SU-DHL-6 (cell line): ENCODE measurements around the gene MEA1.

Experiments
- H2AFZ ChIP-seq: fragments of 200-600 bp; sonication (generic); 2 replicates; pipeline ENCODE4 v1.6.1; 2014; ENCODE audit warnings: low read depth, mild to moderate bottlenecking, moderate library complexity, mixed read lengths, antibody characterized with exemption, low read length; ENCODE audit not compliant: severe bottlenecking
- H3F3A ChIP-seq: fragments of 200-600 bp; shearing (Covaris generic); 2 replicates; pipeline ENCODE4 v1.6.0; 2016; ENCODE audit warnings: antibody characterized with exemption, mild to moderate bottlenecking; ENCODE audit not compliant: insufficient read depth
- H3K27ac ChIP-seq: fragments of 200-600 bp; sonication (generic); 2 replicates; pipeline ENCODE4 v1.5.1; 2016; ENCODE audit warnings: low read depth, mild to moderate bottlenecking, low read length, moderate library complexity, mixed read lengths
- H3K27me3 ChIP-seq: fragments of 200-600 bp; sonication (generic), shearing (Covaris generic); 2 replicates; pipeline ENCODE4 v1.6.0; 2014; ENCODE audit warnings: mild to moderate bottlenecking, low read length
- H3K36me3 ChIP-seq: fragments of 200-600 bp; sonication (generic); 2 replicates; pipeline ENCODE4 v1.6.1; 2014; ENCODE audit warnings: mild to moderate bottlenecking, low read length, mixed read lengths
- H3K4me2 ChIP-seq: fragments of 300-600, 200-600 bp; shearing (Covaris generic), sonication (generic); 2 replicates; pipeline ENCODE4 v1.6.0; 2014; ENCODE audit warnings: low read length, low read depth, mild to moderate bottlenecking; ENCODE audit not compliant: poor library complexity, severe bottlenecking
- H3K4me3 ChIP-seq: fragments of 200-600 bp; sonication (generic); 2 replicates; pipeline ENCODE4 v1.5.1; 2014; ENCODE audit warnings: antibody characterized with exemption, low read length, mild to moderate bottlenecking, mixed read lengths; ENCODE audit not compliant: insufficient read depth, poor library complexity, severe bottlenecking
- H3K79me2 ChIP-seq: fragments of 200-600 bp; sonication (generic); 2 replicates; pipeline ENCODE4 v1.6.1; 2014; ENCODE audit warnings: mild to moderate bottlenecking, low read length, moderate library complexity; ENCODE audit not compliant: insufficient read depth
- H3K9ac ChIP-seq: fragments of 200-600 bp; sonication (generic); 2 replicates; pipeline ENCODE4 v1.7.0; 2014; ENCODE audit warnings: mild to moderate bottlenecking, low read length
- H3K9me2 ChIP-seq: fragments of 200-600 bp; sonication (generic); replicated peaks from 2 replicates; pipeline ENCODE4 v1.6.1; 2014; ENCODE audit warnings: low read length; ENCODE audit not compliant: insufficient read depth
- H3K9me3 ChIP-seq: fragments of 200-600 bp; sonication (generic); 2 replicates; pipeline ENCODE4 v1.6.1; 2014; ENCODE audit warnings: low read length, mixed read lengths; ENCODE audit not compliant: insufficient read depth
- H4K20me1 ChIP-seq: fragments of 200-600 bp; sonication (generic); 2 replicates; pipeline ENCODE4 v1.6.1; 2014; ENCODE audit warnings: low read depth, mild to moderate bottlenecking, antibody characterized with exemption, low read length, moderate library complexity, mixed read lengths
- CTCF ChIP-seq: fragments of 200-600 bp; sonication (generic); IDR thresholded peaks from one replicate; pipeline ENCODE4 v1.5.1; 2017; ENCODE audit warnings: antibody characterized with exemption, mild to moderate bottlenecking, low read length, moderate library complexity; ENCODE audit not compliant: insufficient read depth, poor library complexity, severe bottlenecking
- EZH2phosphoT487 ChIP-seq: fragments of 200-600 bp; sonication (generic), shearing (Covaris generic); conservative IDR thresholded peaks from 2 replicates; pipeline ENCODE4 v1.6.1; 2018; ENCODE audit warnings: mild to moderate bottlenecking, antibody characterized with exemption, low read length, moderate library complexity, mixed read lengths

MEA1 gene

GRCh38 chr6:43053545-43054205, 39.9 kb upstream of the MEA1 start, which contains the start of gene CUL7:
Gene CUL7 (minus strand): TSS chr6:43053851. CDS start chr6:43052788, 1,063 bp downstream.
- H4K20me1 ChIP-seq, result no peaks in the 10 kb centered on the region
- H3K4me3 ChIP-seq, result peak within 1 kb of the TSS; percentile 76
- TF ChIP-seq CTCF (no peak), EZH2phosphoT487 (no peak)
- H2AFZ ChIP-seq, result peak within 1 kb of the TSS; percentile 70
- H3K27ac ChIP-seq, result peak within 1 kb of the TSS; percentile 62
- peaks cover 10% of the 10 kb centered on the region for H3K79me2 ChIP-seq
- peak within 1 kb of the TSS; percentile 85 for H3K9ac ChIP-seq
- H3K9me3 ChIP-seq, result no peaks in the 10 kb centered on the region
- no peaks in the 10 kb centered on the region for H3K9me2 ChIP-seq
- H3K27me3 ChIP-seq, result no peaks in the 10 kb centered on the region
- H3F3A ChIP-seq, result 0 out of 2 replicates have a peak, but pooled peaks cover 4% of the 10 kb centered on the region
- H3K4me2 ChIP-seq, result peak within 1 kb of the TSS; percentile 80
- no peaks in the 10 kb centered on the region for H3K36me3 ChIP-seq

- TF ChIP-seq CTCF, result no peak
- TF ChIP-seq EZH2phosphoT487, result no peak
- Histone ChIP-seq H3F3A (0 out of 2 replicates have a peak, but pooled peaks cover 4% of the 10 kb centered on the region), H3K79me2 (peaks cover 3% of the 10 kb centered on the region), H3K27me3 (no peaks in the 10 kb centered on the region), H3K36me3 (no peaks in the 10 kb centered on the region), H3K27ac (peak overlapping the region; percentile 62), H3K4me3 (peak overlapping the region; percentile 76), H3K9me2 (no peaks in the 10 kb centered on the region), H2AFZ (peak overlapping the region; percentile 70), H3K9ac (peak overlapping the region; percentile 85), H3K4me2 (peak overlapping the region; percentile 80), H4K20me1 (no peaks in the 10 kb centered on the region), H3K9me3 (no peaks in the 10 kb centered on the region)
Observed at GRCh38 chr6:43052842-43053544, 39.2 kb upstream of the MEA1 start.

GRCh38 chr6:43052225-43052841, 38.6 kb upstream of the MEA1 start:
- H3K9me3 ChIP-seq, result no peaks in the 10 kb centered on the region
- H3K27me3 ChIP-seq, result no peaks in the 10 kb centered on the region
- H3K79me2 ChIP-seq, result no peaks in the 10 kb centered on the region; the same call in 1 of the 2 replicates
- no peak overlapping the region for H3K27ac ChIP-seq
- H3K36me3 ChIP-seq, result no peaks in the 10 kb centered on the region
- no peaks in the 10 kb centered on the region for H3K9me2 ChIP-seq
- peak overlapping the region; percentile 80 for H3K4me2 ChIP-seq
- no peaks in the 10 kb centered on the region for H4K20me1 ChIP-seq
- H3K4me3 ChIP-seq, result no peak overlapping the region
- TF ChIP-seq CTCF (no peak), EZH2phosphoT487 (no peak)
- H3K9ac ChIP-seq, result peak overlapping the region; percentile 85; the same call in 1 of the 2 replicates
- H2AFZ ChIP-seq, result no peak overlapping the region
- peaks cover 9% of the 10 kb centered on the region; the same call in 1 of the 2 replicates for H3F3A ChIP-seq
